Mucosa of gallbladder (tissue), 1 donor: Measurements from ENCODE around the gene CYSTM1. TPM values are rescaled to one million over a fixed set of nuclear protein-coding genes. Genes with fewer than 3 reads are reported as not detected.
A peak's percentile ranks its signal among the peaks of the same experiment; 100 is the strongest.

Experiments used
- DNase-seq: peaks from one replicate; pipeline ENCODE4 v3.0.0-alpha.2; 2020; ENCODE audit warnings: low spot score
- total RNA-seq: library from RNA; stranded (reverse); gene quantifications from one replicate; pipeline ENCODE4 v1.2.1, GENCODE V29; 2021
- donor health status: DM: no; HTN: no; CAD: no.

Gene CYSTM1
- total RNA-seq, 1 donor from 2014 or later, result 382 TPM

DNA sequence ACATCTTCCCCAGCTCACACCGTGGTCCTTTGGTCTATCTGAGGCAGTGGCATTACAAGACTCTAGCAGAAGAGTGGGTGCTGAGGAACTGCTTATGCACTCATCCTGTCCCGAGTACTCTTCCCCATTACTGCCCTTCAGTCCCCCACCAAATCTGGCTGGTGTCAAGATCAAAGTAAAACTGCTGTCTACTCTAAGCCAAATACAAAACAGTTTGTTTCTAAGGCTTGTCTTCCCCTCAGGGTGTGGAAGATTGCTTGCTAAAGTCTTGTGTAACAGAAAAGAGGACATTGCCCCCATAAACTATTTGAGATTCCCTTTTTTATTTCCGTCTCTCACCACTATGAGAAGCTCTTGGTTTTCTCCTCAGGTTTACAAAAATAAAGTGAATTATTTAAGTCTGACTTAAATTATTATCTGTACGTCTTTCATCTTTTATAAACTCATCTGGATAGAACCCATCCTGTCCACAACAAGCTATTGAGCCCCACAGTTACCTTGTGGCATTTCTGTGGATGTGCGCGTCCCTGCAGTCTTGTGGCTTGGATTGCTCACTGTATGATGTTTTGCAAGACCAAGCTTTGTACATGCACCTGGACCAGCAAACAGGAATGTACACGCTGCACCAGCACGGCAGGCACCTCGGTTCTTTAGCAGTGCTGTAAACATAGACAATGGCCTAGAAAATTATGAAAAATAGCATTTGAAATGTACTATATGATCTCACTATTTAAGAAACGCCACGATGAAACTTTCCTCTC lies 61.0 kb downstream of the CYSTM1 start:
- DNase-seq, result no peak

DNA sequence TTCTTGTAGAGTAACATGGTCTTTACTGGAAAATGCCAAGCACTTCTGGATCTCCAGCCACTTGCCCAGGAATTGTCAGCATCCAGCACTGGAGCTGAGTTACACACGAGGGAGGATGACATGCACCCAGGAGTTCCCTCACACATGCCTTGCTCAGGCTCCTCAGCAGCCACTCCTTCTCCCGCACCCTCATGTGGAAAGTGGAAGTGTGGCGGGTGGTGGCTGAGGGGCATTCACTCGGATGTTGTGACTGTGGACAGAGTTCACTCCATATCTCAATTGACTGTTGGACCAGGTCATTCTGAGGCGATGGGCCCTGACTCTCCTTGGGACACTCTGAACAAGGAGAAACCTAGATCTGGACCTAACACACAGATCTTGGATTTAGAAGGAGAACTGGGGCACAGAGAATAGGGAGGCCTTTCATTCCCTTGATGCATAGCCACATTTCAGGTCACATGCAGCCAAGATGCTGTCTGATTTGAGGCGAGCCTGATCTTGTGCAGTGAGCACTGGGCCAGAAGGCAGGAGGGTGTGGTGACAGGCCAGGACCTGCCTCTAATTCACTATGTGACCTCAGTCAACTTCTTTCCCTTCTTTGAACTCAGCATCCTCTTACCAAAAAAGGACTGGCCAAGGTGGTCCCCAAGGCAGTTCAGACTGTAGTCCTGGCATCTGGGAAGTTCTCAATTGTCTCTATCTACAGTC lies 62.1 kb downstream of the CYSTM1 start:
- no peak for DNase-seq

DNA sequence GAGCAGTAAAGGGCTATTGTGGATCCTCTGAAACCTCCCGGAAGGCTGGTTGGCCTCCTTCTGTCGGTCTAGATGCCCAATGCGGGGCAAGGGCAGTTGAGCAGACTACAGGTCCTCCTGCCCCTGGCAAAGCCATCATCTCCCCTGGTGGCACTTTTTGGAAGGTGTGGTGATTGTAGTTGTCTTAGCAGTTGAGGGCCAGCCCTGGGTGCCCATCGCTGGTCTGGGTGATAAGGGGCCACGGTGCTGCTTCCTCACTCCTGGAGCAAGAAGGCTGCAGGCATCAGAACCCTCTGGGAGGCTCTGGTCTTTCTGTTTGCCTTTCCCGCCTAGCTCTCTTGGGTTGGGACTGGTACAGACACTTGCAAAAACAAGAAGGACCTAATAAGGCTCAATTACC lies 63.8 kb downstream of the CYSTM1 start:
- no peak for DNase-seq

DNA sequence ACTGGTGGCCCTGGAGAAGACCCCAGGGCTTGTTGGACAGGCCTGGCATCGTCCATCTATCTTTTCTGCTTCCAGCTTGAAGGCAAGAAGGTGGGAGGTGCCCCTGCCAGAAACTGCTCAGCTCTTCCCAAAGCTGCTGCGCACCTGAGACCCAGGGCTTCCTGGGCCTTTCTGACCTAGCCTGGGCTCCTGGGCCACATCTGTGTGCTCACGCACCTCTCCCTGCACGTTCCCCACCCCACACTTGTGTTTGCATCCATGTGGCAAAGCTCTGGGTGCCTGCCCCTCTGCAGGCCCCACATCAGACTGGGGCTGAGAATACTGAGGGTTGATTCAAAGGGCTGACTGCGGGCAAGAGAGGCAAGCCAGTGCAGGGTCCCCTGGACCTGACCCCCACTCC lies 64.5 kb downstream of the CYSTM1 start:
- no peak for DNase-seq

DNA sequence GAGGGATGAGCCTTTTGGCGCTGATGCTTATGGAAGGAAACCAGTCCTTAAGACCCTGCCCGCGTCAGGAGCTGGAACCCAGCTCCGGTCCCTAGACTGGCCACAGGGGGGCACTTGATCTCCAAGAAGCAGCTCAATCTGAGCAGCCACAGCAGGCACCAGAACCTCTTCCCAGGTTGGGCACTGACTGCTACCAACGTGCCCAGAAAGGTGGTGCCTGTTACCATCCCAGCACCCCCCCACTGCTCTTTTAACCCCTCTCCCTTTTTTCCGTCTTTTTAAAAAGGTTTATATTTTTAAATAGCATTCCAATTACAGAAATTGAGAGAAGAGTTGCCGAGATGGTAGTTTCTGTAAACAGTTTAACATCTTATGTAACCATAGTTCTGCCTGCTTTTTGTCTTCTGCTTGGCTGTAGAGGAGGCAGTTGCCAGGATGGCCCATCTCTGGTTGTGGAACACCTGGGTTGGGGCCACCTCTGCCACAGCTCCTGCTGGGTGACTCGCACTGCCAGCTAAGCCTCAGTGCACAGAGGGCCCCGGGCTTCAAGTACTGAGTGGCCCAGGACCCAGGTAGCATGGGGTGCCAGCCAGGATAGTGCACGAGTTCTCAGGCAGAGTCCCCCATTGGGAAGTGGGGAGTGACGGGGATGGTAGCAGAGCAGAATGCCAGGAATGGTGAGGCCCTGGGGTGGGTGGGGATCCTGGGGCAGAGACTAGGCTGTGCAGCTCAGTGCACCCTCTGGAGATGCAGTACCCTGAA lies 65.1 kb downstream of the CYSTM1 start:
- DNase-seq, result peak; percentile 60

DNA sequence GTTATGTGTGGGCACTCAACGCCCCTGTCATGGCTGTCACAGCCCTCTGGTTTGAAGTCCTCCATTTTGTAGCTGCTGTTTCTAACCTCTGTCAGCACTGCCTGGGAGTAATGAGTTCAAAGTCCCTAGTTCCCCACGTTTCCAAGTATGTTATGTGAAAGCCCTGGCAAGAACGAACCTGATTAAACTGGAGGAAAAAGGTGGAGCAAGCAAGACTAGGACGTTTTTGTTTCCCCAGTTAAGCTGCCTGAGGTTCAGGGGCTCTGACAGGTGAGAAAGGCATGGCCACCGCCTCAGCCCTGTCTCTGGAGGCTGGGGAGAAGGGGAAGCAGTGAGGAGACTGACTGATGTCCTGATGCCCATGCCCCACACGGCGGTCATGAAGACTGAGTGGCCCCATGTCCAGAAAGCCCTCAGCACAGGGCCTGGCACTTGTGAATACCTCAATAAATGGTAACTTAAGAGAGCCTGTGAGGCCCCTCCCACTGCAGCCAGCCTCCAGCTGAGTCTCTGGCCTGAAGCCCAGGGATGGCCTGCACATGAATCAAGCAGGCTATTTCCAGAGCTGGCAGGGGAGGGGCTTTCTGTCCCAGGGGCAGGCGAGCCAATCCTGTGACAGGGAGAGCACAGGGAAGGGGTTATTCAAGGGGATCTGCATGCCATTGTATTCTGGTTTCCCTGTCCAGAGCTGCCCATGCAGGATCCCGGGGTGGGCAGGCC lies 66.2 kb downstream of the CYSTM1 start:
- peak; percentile 92 for DNase-seq

DNA sequence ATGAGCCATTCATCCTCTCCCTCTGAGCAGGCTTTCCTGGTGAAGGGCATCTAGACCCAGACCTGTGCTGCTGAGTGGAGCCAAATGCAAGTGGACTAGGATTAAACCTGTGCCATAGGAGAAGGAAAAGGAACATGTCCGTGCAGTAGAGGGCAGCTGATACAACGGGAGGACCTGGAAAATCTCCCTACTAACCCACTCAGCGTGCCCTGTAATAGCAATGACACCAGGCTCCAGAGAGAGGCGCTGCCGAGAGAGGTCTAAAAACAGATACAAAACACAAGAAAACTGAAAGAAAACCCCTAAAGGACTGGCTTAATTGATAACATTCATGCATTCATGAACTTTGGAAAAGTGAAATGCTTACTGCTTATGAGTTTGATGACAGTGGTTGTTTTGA lies 67.1 kb downstream of the CYSTM1 start:
- DNase-seq, result no peak

DNA sequence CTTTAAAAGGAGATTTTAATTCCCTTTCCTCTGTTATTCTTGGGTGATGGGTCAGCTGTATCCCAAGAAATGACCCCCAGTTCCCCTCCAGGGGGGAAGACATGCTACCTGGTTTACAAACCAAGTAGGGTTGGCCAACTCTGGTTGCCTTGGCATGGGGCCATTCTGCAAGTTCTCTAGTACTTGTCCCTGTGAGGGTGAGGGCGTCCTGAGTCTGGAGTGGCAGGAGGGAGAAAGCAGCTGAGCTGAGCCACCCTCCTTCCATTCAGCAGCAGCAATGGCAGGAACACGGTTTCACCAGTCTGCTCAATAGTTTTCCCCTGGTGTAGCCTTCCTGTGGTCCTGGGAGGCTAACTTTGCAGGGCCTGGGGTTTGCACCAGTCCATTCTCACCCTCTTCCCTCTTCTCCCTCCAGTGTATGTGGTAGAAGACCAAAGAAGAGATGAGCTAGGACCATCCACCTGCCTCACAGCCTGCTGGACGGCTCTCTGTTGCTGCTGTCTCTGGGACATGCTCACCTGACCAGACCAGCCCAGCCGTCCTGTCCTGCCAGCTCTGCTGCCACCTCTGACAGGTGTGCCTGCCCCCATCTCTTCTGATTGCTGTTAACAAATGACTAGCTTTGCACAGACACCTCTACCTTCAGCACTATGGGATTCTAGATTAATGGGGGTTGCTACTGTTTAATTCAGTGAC lies 68.0 kb downstream of the CYSTM1 start:
- DNase-seq, result no peak

DNA sequence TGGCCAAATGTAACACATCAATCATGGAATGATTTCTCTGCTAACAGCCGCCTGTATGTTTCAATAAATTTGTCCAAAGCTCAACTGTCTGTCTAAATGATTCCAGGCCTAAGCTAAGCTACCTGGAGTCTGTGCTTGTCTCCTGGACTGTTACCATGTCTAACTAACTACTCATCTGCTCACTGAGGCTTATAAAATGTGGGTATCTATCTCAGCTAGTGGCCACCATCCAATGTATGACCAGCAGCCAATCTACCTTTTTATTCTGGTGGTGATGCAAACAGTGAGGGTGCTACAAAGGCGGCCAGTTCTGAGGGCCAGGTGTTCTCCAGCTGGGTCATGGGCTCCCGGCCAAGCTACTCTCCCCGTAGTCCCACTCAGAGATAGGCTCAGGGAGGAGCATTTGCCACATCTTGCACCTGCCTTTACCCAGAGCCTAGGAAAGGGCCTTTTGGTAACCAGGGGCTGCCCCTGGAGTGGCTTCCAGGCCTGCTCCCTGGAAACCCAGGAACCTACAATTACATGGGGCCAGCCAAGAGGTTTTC lies 68.8 kb downstream of the CYSTM1 start:
- DNase-seq, result no peak

DNA sequence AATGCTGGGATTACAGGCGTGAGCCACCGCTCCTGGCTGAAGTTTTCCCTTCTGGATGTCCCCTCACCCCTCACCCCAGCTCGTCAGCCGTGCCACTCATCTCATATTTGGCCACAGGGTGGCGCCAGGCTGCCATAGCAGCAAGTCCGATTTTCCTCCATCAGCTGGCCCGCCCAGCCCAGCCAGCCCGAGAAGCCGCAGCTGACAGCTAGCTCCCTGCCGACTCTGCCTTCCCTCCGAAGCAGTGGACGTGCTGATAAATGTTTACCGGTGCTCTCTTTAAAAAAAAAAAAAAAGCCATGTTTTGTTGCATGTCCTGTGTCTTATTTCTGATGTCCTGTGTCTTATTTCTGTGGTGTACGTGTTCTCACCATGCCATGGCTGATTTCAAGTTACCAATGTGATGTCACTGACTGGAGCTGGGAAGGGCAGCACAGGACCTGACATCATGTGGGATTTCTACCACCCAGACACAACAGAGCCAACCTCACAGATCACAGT lies 69.6 kb downstream of the CYSTM1 start:
- DNase-seq, result peak; percentile 90

DNA sequence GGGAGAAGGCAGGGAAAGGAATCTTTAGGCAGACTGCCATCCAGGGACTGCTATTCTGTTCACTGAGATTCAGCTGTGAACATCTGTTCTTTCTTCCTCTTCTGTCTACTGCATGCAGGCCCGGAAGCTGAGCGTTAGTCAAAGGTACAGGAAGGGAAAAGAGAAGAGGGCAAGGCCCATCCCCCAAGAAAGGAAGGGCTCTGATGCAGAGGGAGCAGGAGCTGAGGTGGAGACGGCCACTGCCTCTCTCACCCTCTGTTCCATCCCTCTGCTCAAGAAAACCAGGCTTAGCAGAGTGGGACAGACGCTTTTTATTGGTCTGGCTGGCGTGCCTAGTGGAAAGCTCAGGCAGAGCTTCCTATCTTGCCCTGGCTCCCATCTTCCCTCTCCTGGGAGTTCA lies 70.4 kb downstream of the CYSTM1 start:
- no peak for DNase-seq

DNA sequence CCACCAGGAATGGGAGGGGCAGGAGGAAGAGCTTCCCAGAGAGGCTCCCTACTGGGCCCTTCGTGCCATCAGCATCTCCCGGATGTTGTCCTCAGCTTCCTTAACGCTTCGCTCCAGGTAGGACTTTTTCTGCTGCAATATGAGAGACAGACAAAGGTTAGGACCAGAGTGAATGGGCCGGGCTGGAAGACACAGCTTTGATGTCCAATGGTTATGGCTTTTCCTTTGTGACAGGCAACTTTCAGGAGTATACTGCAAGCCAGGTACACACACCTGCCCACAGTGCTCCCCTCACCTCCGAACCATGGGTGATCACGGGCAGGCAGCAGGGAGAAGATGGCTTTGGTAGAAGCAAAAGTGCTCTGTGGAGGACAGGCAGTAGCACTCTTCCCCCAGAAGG lies 70.9 kb downstream of the CYSTM1 start:
- DNase-seq, result no peak

DNA sequence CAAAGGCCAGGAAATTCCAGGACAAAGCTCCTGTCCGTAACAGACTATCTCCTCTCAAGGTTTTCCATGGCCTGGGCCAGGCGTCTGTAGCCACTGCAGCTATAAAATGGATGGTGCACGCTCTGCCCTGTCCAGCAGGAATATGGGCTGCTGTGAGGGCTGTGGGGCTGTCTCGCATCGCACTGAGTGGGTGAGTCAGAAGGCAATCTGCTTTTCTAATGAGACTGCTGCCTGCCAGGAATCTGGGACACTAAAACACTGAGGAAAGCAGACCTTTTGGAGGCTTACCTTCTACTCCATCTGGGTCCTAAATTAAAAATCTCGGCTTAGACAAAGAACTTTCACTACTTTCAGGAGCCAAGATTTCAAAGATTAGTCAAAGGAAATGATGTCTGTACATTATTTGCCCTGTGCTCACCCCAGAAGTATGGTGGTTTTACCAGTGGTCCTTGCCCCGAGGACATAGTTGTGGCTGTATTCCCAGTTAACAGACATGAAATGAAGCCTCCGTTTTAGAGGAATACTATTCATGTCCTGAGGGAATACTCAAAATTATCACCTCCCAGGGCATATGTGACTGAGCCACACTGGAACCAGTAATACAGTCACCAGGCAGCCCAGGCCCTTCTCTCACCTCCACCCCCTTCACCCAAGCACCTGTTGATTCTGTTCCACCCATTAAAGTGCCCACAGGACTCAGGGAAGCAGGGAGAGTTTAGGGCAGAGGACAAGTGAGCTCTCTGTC lies 71.6 kb downstream of the CYSTM1 start:
- no peak for DNase-seq

DNA sequence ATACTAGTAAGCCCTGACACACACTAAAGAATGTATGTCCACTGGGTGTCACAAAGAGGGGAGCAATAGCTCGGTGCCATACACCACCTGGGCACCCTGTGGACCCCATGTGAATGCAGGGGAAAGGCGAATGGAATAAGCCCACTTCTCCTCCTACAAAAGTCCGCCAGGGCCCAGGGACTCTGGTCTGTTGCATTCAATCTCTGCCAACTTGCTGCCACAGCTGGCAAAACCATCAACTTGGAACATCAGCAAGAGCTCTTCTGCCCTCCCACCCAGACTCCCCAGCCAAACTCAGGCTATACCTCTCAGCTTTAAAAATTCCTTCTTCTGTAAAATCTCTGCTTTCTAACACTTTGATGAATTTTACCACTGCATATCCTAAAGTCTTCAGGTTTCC lies 73.4 kb downstream of the CYSTM1 start:
- no peak for DNase-seq

DNA sequence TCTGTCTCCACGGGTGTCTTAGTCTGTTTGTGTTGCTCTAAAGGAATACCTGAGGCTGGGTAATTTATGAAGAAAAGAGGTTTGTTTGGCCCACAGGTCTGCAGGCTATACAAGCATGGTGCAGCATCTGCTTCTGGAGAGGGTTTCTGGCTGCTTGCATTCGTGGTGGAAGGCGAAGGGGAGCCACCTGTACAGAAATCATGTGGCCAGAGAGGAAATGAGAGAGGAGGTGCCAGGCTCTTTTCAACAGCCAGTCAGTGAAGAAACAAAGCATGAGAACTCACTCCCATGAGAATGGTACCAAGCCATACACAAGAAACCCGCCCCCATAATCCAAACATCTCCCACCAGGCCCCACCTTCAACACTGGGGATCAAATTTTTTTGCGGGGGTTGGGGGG lies 74.5 kb downstream of the CYSTM1 start:
- no peak for DNase-seq

DNA sequence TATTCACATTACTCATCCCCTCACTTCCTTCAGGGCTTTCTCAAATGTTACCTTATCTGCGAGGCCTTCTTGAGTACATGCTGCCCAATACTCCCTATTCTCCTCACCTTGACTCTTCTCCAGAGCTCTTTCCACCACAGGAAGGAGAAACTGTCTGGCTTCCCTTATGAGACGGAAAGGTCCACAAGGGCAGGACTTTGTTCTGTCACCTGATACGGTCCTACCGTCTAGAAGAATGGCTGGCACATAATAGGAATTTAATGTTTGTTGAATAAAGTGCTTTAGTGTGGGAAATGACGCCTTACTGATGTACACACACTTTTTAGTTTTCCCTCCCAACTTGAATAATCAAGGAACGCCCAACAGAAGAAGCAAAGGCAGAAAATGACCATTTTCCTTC lies 75.4 kb downstream of the CYSTM1 start:
- peak; percentile 46 for DNase-seq

DNA sequence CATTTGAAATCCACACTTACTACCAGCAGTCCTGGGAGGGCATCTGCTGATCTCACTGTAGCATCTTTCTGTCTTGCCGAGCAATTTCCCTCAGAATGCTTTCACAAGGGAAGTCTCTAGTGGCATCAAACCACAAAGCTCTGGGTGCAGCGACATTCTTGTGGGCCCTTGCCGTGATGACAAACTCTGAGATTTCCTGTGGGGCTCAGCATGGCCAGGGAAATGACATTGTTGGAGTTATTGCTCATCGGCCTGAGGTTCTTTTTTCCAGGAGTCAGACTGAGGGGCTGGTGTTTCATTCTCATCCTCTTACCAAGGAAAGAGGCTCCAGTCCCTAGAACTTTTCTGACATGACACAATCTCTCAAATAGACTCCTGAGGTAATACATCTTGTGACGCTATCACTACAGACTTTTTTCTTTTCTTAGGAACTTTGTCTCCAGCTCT lies 76.6 kb downstream of the CYSTM1 start:
- DNase-seq, result no peak

DNA sequence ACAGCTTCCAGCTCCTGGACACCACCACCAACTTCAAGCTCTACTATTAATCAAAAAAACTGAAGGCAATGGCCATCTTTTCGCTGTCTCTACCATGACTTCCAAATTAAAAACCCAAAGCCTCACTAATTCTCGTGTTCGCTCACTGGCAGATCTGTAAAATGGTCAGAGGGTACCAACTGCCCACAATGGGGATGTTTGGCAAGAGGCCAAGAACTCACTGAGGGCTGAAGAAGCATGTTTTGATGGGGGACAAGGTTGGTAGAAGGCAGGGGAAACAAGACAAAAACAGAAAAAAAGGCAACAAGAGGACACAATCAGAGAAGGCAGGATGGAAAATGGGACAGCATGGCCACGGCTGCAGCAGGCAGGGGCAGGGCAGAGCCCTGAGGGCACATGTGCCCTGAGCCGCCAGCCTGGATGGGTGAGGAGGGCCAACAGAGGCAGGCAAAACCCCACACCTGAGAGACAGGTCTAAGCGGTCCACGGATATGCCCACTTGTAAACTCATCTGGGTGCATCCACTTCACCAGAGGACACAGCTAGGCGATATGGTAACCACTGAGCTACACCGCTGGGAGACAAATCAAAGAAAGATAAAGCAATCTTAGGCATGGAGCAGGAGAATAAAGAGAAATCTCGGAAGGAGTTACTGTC lies 77.6 kb downstream of the CYSTM1 start:
- DNase-seq, result no peak

DNA sequence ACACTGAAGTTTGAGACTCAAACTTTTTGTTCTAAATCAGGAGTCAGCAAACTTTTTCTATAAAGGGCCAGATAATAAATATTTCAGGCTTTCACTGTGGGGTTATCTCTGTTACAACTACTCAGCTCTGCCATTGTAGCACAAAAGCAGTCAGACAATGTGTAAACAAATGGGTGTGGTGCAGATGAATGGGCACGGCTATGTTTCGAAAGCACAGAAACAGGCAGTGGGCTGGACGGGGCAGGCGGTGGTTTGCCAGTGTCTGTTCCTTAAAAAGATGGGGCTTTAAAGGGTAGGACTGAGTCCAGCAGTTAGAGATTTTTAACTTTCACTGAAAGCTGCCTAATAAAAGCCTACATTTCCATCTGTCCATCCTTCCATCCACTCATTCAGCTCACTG lies 79.0 kb downstream of the CYSTM1 start:
- DNase-seq, result no peak
